NCI-H1092 (cell line): ENCODE measurements around the gene PPP1R7.
A peak's percentile ranks its signal among the peaks of the same experiment; 100 is the strongest.

Source experiments
- DNase-seq: peaks from one replicate; lab custom pipeline; 2025; lab: John Stamatoyannopoulos, UW

Gene PPP1R7

GRCh38 chr2:241140445-241140840, 9.8 kb upstream of the PPP1R7 start:
- no peak for DNase-seq

- no peak for DNase-seq
Observed at GRCh38 chr2:241141214-241141770, 9.0 kb upstream of the PPP1R7 start.

- DNase-seq = no peak
Observed at GRCh38 chr2:241142063-241142462, 8.2 kb upstream of the PPP1R7 start.

- DNase-seq = no peak
Observed at GRCh38 chr2:241142593-241142992, 7.7 kb upstream of the PPP1R7 start.

- no peak for DNase-seq
Observed at GRCh38 chr2:241146286-241146685, 4.0 kb upstream of the PPP1R7 start.

GRCh38 chr2:241147336-241147735, 2.9 kb upstream of the PPP1R7 start:
- DNase-seq = no peak

- no peak for DNase-seq
Observed at GRCh38 chr2:241148239-241148638, 2.0 kb upstream of the PPP1R7 start.

- peak; percentile 95 for DNase-seq
Observed at GRCh38 chr2:241148891-241149674, 1.2 kb upstream of the PPP1R7 start, which contains the start of gene PASK. Gene PASK (minus strand): TSS chr2:241149472. CDS start chr2:241143032, 6,440 bp downstream.

GRCh38 chr2:241149675-241149924, 667 bp upstream of the PPP1R7 start:
- DNase-seq = no peak

GRCh38 chr2:241150660-241151530, 628 bp downstream of the PPP1R7 start:
- no peak for DNase-seq

- no peak for DNase-seq
Observed at GRCh38 chr2:241151934-241152660, 1.8 kb downstream of the PPP1R7 start.

- DNase-seq = no peak
Observed at GRCh38 chr2:241153616-241154015, 3.3 kb downstream of the PPP1R7 start.

- DNase-seq = no peak
Observed at GRCh38 chr2:241154915-241155314, 4.6 kb downstream of the PPP1R7 start.

- no peak for DNase-seq
Observed at GRCh38 chr2:241155936-241156335, 5.7 kb downstream of the PPP1R7 start.

- peak; percentile 30 for DNase-seq
Observed at GRCh38 chr2:241156971-241157441, 6.7 kb downstream of the PPP1R7 start.

- DNase-seq = no peak
Observed at GRCh38 chr2:241157841-241158545, 7.7 kb downstream of the PPP1R7 start.

GRCh38 chr2:241158546-241158900, 8.3 kb downstream of the PPP1R7 start:
- no peak for DNase-seq

GRCh38 chr2:241159116-241159515, 8.8 kb downstream of the PPP1R7 start:
- DNase-seq = no peak

GRCh38 chr2:241160318-241160717, 10.1 kb downstream of the PPP1R7 start:
- DNase-seq = no peak

GRCh38 chr2:241161646-241162281, 11.5 kb downstream of the PPP1R7 start:
- no peak for DNase-seq

- DNase-seq = no peak
Observed at GRCh38 chr2:241163601-241164118, 13.4 kb downstream of the PPP1R7 start.
